Measurements from ENCODE around the gene TIGD1.

DNA sequence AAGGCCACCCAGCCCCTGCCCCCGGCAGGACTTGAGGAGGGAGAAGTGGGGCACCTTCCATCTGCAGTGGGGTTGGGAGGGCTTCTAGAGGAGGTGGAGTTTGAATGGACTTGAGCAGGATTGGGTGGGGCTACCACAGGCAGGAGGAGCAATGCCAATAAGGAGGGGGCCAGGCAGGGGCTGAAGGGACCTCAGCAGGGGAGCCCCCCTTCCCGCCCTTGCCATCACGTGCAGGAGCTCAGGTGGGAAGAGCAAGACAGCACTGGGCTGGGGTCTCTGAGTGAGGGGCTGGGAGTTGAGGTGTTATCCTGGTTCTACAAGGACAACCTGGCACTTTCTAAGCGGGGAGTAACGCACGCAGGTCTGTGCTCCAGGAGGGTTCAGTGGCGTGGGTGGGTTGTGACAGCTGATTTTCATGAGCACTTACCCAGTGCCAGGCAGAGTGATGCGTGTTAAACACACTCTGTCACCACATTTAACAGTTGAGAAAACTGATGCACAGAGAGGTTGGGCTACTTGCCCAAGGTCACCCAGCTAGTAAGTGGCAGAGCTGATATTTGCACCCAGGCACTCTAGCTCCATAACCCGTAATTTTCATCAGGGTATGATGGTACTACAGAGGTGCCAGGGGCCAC lies 19.6 kb downstream of the TIGD1 start:
- TF ChIP-seq YY1 (IDR thresholded peaks at IDR 0.05; ENCODE audit: insufficient read depth, insufficient read length) (no peak), ZNF274 (IDR thresholded peaks at IDR 0.05; ENCODE audit: low read depth, low read length) (no peak), SUZ12 (IDR thresholded peaks at IDR 0.05; ENCODE audit: extremely low read depth, insufficient read depth, insufficient read length) (no peak)
